Neural progenitor cell (in vitro differentiated cells): Measurements from ENCODE around the gene AXIN2. TPM values are rescaled to one million over a fixed set of nuclear protein-coding genes. Genes with fewer than 3 reads are reported as not detected.

Experiments used
- DNase-seq: peaks from one replicate; pipeline ENCODE4 v3.0.0-alpha.2; 2016; ENCODE audit warnings: low spot score
- H2AFZ ChIP-seq: fragments of 200-600 bp; sonication (generic); replicated peaks from 2 replicates; pipeline ENCODE4 v1.6.1; 2016; ENCODE audit warnings: antibody characterized with exemption
- H3F3A ChIP-seq: fragments of 200-600 bp; sonication (generic); 2 replicates; pipeline ENCODE4 v1.6.1; 2016; ENCODE audit warnings: antibody characterized with exemption, low read depth
- H3K27ac ChIP-seq: fragments of 200-600 bp; sonication (generic); 2 replicates; pipeline ENCODE4 v1.5.1; 2016; ENCODE audit warnings: mild to moderate bottlenecking
- H3K27me3 ChIP-seq: fragments of 200-600 bp; sonication (generic); 2 replicates; pipeline ENCODE4 v1.6.1; 2016; ENCODE audit warnings: mild to moderate bottlenecking, moderate library complexity
- H3K36me3 ChIP-seq: fragments of 200-600 bp; sonication (generic); 2 replicates; pipeline ENCODE4 v1.5.1; 2016
- H3K4me1 ChIP-seq: fragments of 200-600 bp; sonication (generic); 2 replicates; pipeline ENCODE4 v1.6.1; 2016; ENCODE audit warnings: mixed run types
- H3K4me2 ChIP-seq: fragments of 200-600 bp; sonication (generic); 2 replicates; pipeline ENCODE4 v1.6.1; 2016
- H3K4me3 ChIP-seq: fragments of 200-600 bp; sonication (generic); 2 replicates; pipeline ENCODE4 v1.5.1; 2016
- H3K79me2 ChIP-seq: fragments of 200-600 bp; sonication (generic); 2 replicates; pipeline ENCODE4 v1.6.1; 2016; ENCODE audit warnings: low read depth
- H3K9ac ChIP-seq: fragments of 200-600 bp; sonication (generic); 2 replicates; pipeline ENCODE4 v1.6.1; 2016
- H3K9me3 ChIP-seq: fragments of 200-600 bp; sonication (generic); 2 replicates; pipeline ENCODE4 v1.5.1; 2016; ENCODE audit warnings: low read depth
- H4K20me1 ChIP-seq: fragments of 200-600 bp; sonication (generic); 2 replicates; pipeline ENCODE4 v1.6.1; 2016; ENCODE audit warnings: low read depth
- H3K27ac Mint-ChIP-seq: 3 replicates; pipeline ENCODE4 v1.8.0; 2021; ENCODE audit warnings: mixed read lengths
- H3K27me3 Mint-ChIP-seq: 2 replicates; pipeline ENCODE4 v1.8.0; 2022; ENCODE audit warnings: low read depth, mild to moderate bottlenecking, inconsistent platforms, moderate library complexity, mixed read lengths; ENCODE audit not compliant: insufficient read depth
- H3K36me3 Mint-ChIP-seq: 3 replicates; pipeline ENCODE4 v1.8.0; 2021; ENCODE audit warnings: mixed read lengths
- H3K4me1 Mint-ChIP-seq: 3 replicates; pipeline ENCODE4 v1.8.0; 2021; ENCODE audit warnings: mixed read lengths
- H3K4me3 Mint-ChIP-seq: 3 replicates; pipeline ENCODE4 v1.8.0; 2021; ENCODE audit warnings: mild to moderate bottlenecking, moderate library complexity, mixed read lengths
- H3K9me3 Mint-ChIP-seq: 3 replicates; pipeline ENCODE4 v1.8.0; 2020; ENCODE audit warnings: mixed read lengths
- CTCF ChIP-seq: fragments of 200-600 bp; sonication (generic); IDR thresholded peaks from 2 replicates; pipeline ENCODE4 v1.5.1; 2017; ENCODE audit warnings: antibody characterized with exemption, mild to moderate bottlenecking
- EZH2 ChIP-seq: fragments of 200-600 bp; sonication (generic); IDR thresholded peaks from 2 replicates; pipeline ENCODE4 v1.6.1; 2017; ENCODE audit warnings: antibody characterized with exemption, mild to moderate bottlenecking, moderate library complexity
- EZH2phosphoT487 ChIP-seq: fragments of 200-600 bp; sonication (generic); IDR thresholded peaks from 2 replicates; pipeline ENCODE4 v1.6.1; 2017; ENCODE audit warnings: antibody characterized with exemption
- total RNA-seq: library from RNA; depleted of rRNA; stranded (reverse); fragments of >200 nt; gene quantifications from 2 replicates; pipeline ENCODE4 v1.2.3, GENCODE V29; 2015; ENCODE audit warnings: low replicate concordance

AXIN2 gene
- total RNA-seq, 1 donor from 2014 or later, result 22.0 TPM

GRCh38 chr17:65550075-65550662 lies 11.3 kb downstream of the AXIN2 start:
- Histone ChIP-seq H3K27me3 (peaks cover 17% of the 10 kb centered on the region), H3F3A (peaks cover 30% of the 10 kb centered on the region), H3K36me3 (peaks cover 3% of the 10 kb centered on the region), H3K9me3 (no peaks in the 10 kb centered on the region), H2AFZ (no peak overlapping the region), H3K4me2 (peak overlapping the region; percentile 69), H3K79me2 (peaks cover 6% of the 10 kb centered on the region), H3K4me1 (peaks cover 52% of the 10 kb centered on the region), H3K9ac (no peak overlapping the region), H4K20me1 (peaks cover 8% of the 10 kb centered on the region), H3K27ac (no peak overlapping the region), H3K4me3 (peak overlapping the region; percentile 16)
- H3K9me3 Mint-ChIP-seq, result no peaks in the 10 kb centered on the region
- peaks cover 80% of the 10 kb centered on the region for H3K4me1 Mint-ChIP-seq
- TF ChIP-seq EZH2phosphoT487 (peak; percentile 83), CTCF (no peak), EZH2 (no peak)
- peak overlapping the region; percentile 80 for H3K27ac Mint-ChIP-seq
- peaks cover 2% of the 10 kb centered on the region for H3K27me3 Mint-ChIP-seq
- DNase-seq, result peak; percentile 92
- H3K4me3 Mint-ChIP-seq, result peak overlapping the region; percentile 77
- H3K36me3 Mint-ChIP-seq, result peaks cover 62% of the 10 kb centered on the region

- peaks cover 25% of the 10 kb centered on the region for H4K20me1 ChIP-seq
- H3K4me2 ChIP-seq, result no peak overlapping the region
- no peaks in the 10 kb centered on the region for H3K9me3 ChIP-seq
- H2AFZ ChIP-seq, result no peak overlapping the region
- Mint-ChIP-seq H3K36me3 (peaks cover 71% of the 10 kb centered on the region), H3K4me1 (peaks cover 93% of the 10 kb centered on the region), H3K4me3 (peak overlapping the region; percentile 77), H3K27me3 (peaks cover 2% of the 10 kb centered on the region), H3K27ac (no peak overlapping the region), H3K9me3 (no peaks in the 10 kb centered on the region)
- peaks cover 40% of the 10 kb centered on the region for H3F3A ChIP-seq
- no peak for TF ChIP-seq EZH2phosphoT487
- TF ChIP-seq EZH2, result no peak
- TF ChIP-seq CTCF, result no peak
- peaks cover 69% of the 10 kb centered on the region for H3K4me1 ChIP-seq
- no peak overlapping the region for H3K27ac ChIP-seq
- no peak overlapping the region for H3K9ac ChIP-seq
- peaks cover 24% of the 10 kb centered on the region for H3K79me2 ChIP-seq
- DNase-seq, result no peak
- H3K4me3 ChIP-seq, result no peak overlapping the region
- H3K36me3 ChIP-seq, result peaks cover 3% of the 10 kb centered on the region
- H3K27me3 ChIP-seq, result peaks cover 17% of the 10 kb centered on the region
These were observed 13.0 kb downstream of the AXIN2 start for GRCh38 chr17:65548269-65548969.

GRCh38 chr17:65547253-65547670 lies 14.2 kb downstream of the AXIN2 start:
- Mint-ChIP-seq H3K27me3 (peaks cover 2% of the 10 kb centered on the region), H3K27ac (peak overlapping the region; percentile 61), H3K4me1 (peaks cover 94% of the 10 kb centered on the region), H3K4me3 (peak overlapping the region; percentile 80), H3K9me3 (no peaks in the 10 kb centered on the region), H3K36me3 (peaks cover 73% of the 10 kb centered on the region)
- H3K9me3 ChIP-seq, result no peaks in the 10 kb centered on the region
- H2AFZ ChIP-seq, result no peak overlapping the region
- H3K4me3 ChIP-seq, result no peak overlapping the region
- H3K27ac ChIP-seq, result no peak overlapping the region
- peaks cover 36% of the 10 kb centered on the region for H3K79me2 ChIP-seq
- peak overlapping the region; percentile 81 for H3K4me2 ChIP-seq
- H3K36me3 ChIP-seq, result peaks cover 3% of the 10 kb centered on the region
- DNase-seq, result no peak
- peaks cover 17% of the 10 kb centered on the region for H3K27me3 ChIP-seq
- H3K4me1 ChIP-seq, result peaks cover 69% of the 10 kb centered on the region
- TF ChIP-seq CTCF, result no peak
- no peak for TF ChIP-seq EZH2phosphoT487
- TF ChIP-seq EZH2, result no peak
- peaks cover 37% of the 10 kb centered on the region for H4K20me1 ChIP-seq
- H3K9ac ChIP-seq, result no peak overlapping the region
- H3F3A ChIP-seq, result peaks cover 40% of the 10 kb centered on the region
